Left lung (tissue), 10 donors: ENCODE data around the gene CLDN9. TPM values are rescaled to one million over a fixed set of nuclear protein-coding genes. Genes with fewer than 3 reads are reported as not detected.

ENCODE experiments used
- ATAC-seq: fragments of 200-7000 bp; cut with Tn5 transposase; one replicate; pipeline ENCODE4 v1.9.1; 2020; ENCODE audit warnings: moderate library complexity
- DNase-seq, 4 donors: peaks; one replicate each; pipeline ENCODE4 v3.0.0-alpha.2; 2013 to 2020
- H3K27ac ChIP-seq, 2 donors: fragments of 200-600 bp; sonication (generic) in 1 of 2; one replicate each; pipeline versions ENCODE4 v1.5.0 to v1.8.0; 2020 to 2021
- H3K27me3 ChIP-seq, 2 donors: fragments of 200-600 bp; sonication (generic) in 1 of 2; one replicate each; pipeline versions ENCODE4 v1.5.0 to v1.8.0; 2020 to 2021
- H3K36me3 ChIP-seq, 2 donors: fragments of 200-600 bp; sonication (generic) in 1 of 2; one replicate each; pipeline versions ENCODE4 v1.5.0 to v1.8.0; 2020 to 2021
- H3K4me1 ChIP-seq, 2 donors: fragments of 200-600 bp; one replicate each; pipeline ENCODE4 v1.8.0; 2021
- H3K4me3 ChIP-seq, 2 donors: fragments of 200-600 bp; sonication (generic) in 1 of 2; one replicate each; pipeline versions ENCODE4 v1.5.0 to v1.8.0; 2020 to 2021; ENCODE audit warnings: mild to moderate bottlenecking in 1 of 2
- H3K9me3 ChIP-seq, 2 donors: fragments of 200-600 bp; sonication (generic) in 1 of 2; one replicate each; pipeline versions ENCODE4 v1.5.0 to v1.8.0; 2020 to 2021
- CTCF ChIP-seq, 2 donors: fragments of 200-600 bp; sonication (generic) in 1 of 2; IDR thresholded peaks; one replicate each; pipeline versions ENCODE4 v1.5.0 to v1.8.0; 2021; ENCODE audit warnings: antibody characterized with exemption in 2 of 2
- intact Hi-C, 2 donors: fragments of 100-400 bp; cut with DNase I; formaldehyde crosslinking; loops; one replicate each; pipeline versions ENCODE4 v1.11.2 to v1.14.2; 2022
- polyA plus RNA-seq, 6 donors: library from polyadenylated mRNA; unstranded; fragments of 120-200 nt; gene quantifications; one replicate each; pipeline ENCODE4 v1.2.1, GENCODE V29; 2013; ENCODE audit not compliant: insufficient read length in 6 of 6
- total RNA-seq, 2 donors: library from RNA; stranded (reverse); fragmentation: NEBNext Ultra II Directional; extraction: Animal tissue kit (Norgen Biotek cat#: 25700); gene quantifications; one replicate each; pipeline ENCODE4 v1.2.1, GENCODE V29; 2021
- donor health status: DM: no; HTN: yes; CAD: no.
- donor health status: DM: no; HTN: no; CAD: no.

The CLDN9 gene
- total and polyA plus RNA-seq, 8 donors: 0.85 to 6.5 (median 5.8) TPM

DNA sequence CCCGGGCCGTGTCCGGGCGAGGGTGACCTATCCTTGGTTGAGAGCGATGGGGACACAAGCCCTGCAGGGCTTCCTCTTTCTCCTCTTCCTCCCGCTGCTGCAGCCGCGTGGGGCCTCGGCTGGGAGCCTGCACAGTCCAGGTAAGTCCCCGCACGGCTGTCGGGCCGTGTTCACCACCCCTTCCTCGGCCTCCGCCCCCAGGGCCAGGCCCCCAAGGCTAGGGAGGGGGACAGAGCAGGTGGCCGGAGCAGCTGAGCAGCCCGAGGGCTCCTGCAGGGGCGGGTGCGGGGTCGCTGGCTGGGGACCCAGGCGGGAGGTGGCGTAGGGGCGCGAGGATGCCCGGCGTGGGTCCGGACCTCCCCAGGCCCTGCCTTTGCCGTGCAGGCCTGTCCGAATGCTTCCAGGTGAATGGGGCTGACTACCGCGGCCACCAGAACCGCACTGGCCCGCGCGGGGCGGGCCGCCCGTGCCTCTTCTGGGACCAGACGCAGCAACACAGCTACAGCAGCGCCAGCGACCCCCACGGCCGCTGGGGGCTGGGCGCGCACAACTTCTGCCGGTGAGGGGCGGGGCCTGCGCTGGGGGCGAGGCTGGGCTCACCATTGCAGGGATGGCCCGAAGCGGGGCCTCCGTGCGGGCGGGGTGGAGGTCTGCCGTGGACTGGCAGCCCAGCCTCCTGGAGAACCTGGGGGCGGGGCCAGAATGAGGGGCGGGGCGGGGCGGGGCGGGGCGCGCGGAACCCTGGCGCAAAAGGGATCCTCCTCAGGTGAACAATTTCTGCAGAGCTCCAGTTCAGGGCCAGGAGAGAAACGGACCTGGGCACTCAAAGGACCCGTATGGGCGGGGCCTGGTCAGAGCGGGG, 48.0 kb upstream of the CLDN9 start:
- peak in 1 of 4 donors; percentile 89 for DNase-seq
- H3K27ac ChIP-seq: no peak overlapping the region
- peak overlapping the region in 1 of 2 donors; percentile 26 for H3K4me3 ChIP-seq

GRCh38 chr16:2966043-2966807, 46.5 kb upstream of the CLDN9 start:
- Histone ChIP-seq H3K4me1 (peaks cover 21 to 80% of the 10 kb centered on the region in 2 donors), H3K27ac (no peak overlapping the region), H3K27me3 (peaks cover 69 to 75% of the 10 kb centered on the region in 2 donors), H3K36me3 (no peaks in the 10 kb centered on the region), H3K4me3 (peak overlapping the region in 1 of 2 donors; percentile 13), H3K9me3 (no peaks in the 10 kb centered on the region)
- intact Hi-C loops: no loop called here
- no peak for DNase-seq
- no peak for ATAC-seq
- no peak for TF ChIP-seq CTCF (IDR thresholded peaks at IDR 0.05)

More for the DNA sequence above, 48.0 kb upstream of the CLDN9 start:
- TF ChIP-seq CTCF (IDR thresholded peaks at IDR 0.05): no peak
- ATAC-seq: no peak
- peaks cover 21 to 65% of the 10 kb centered on the region in 2 donors for H3K4me1 ChIP-seq
- H3K9me3 ChIP-seq: no peaks in the 10 kb centered on the region
- peaks cover 69 to 90% of the 10 kb centered on the region in 2 donors for H3K27me3 ChIP-seq
- intact Hi-C loops: no loop called here
- no peaks in the 10 kb centered on the region for H3K36me3 ChIP-seq

GRCh38 chr16:2966808-2967191, 45.9 kb upstream of the CLDN9 start:
- no peak overlapping the region for H3K27ac ChIP-seq
- H3K4me3 ChIP-seq: peak overlapping the region in 1 of 2 donors; percentile 13
- H3K9me3 ChIP-seq: no peaks in the 10 kb centered on the region
- TF ChIP-seq CTCF (IDR thresholded peaks at IDR 0.05): no peak
- DNase-seq: peak in 2 of 4 donors; percentile 46 to 87
- intact Hi-C loops: no loop called here
- peaks cover 21 to 78% of the 10 kb centered on the region in 2 donors for H3K4me1 ChIP-seq
- no peak for ATAC-seq
- peaks cover 68 to 70% of the 10 kb centered on the region in 2 donors for H3K27me3 ChIP-seq
- peaks cover 0 to 2% of the 10 kb centered on the region in 2 donors for H3K36me3 ChIP-seq

- Histone ChIP-seq H3K36me3 (peaks cover 0 to 6% of the 10 kb centered on the region in 2 donors), H3K27ac (no peak overlapping the region), H3K4me1 (peaks cover 21 to 78% of the 10 kb centered on the region in 2 donors), H3K4me3 (peak overlapping the region in 1 of 2 donors; percentile 13), H3K27me3 (peaks cover 64 to 65% of the 10 kb centered on the region in 2 donors), H3K9me3 (no peaks in the 10 kb centered on the region)
- DNase-seq (peak in 1 of 4 donors; percentile 77), ATAC-seq (no peak)
- no peak for TF ChIP-seq CTCF (IDR thresholded peaks at IDR 0.05)
- intact Hi-C loops: no loop called here
Measured at GRCh38 chr16:2967211-2967631, 45.5 kb upstream of the CLDN9 start.

- Histone ChIP-seq H3K9me3 (no peaks in the 10 kb centered on the region), H3K36me3 (peaks cover 0 to 7% of the 10 kb centered on the region in 2 donors), H3K4me1 (peaks cover 21 to 78% of the 10 kb centered on the region in 2 donors), H3K27me3 (peaks cover 59 to 60% of the 10 kb centered on the region in 2 donors), H3K27ac (no peak overlapping the region), H3K4me3 (no peak overlapping the region)
- intact Hi-C loops: no loop called here
- DNase-seq (peak in 1 of 4 donors; percentile 71), ATAC-seq (no peak)
- no peak for TF ChIP-seq CTCF (IDR thresholded peaks at IDR 0.05)
Measured at GRCh38 chr16:2967721-2968161, 45.0 kb upstream of the CLDN9 start.
